ENCODE results near the gene SLC17A7.

- TF ChIP-seq, protein P1, sequence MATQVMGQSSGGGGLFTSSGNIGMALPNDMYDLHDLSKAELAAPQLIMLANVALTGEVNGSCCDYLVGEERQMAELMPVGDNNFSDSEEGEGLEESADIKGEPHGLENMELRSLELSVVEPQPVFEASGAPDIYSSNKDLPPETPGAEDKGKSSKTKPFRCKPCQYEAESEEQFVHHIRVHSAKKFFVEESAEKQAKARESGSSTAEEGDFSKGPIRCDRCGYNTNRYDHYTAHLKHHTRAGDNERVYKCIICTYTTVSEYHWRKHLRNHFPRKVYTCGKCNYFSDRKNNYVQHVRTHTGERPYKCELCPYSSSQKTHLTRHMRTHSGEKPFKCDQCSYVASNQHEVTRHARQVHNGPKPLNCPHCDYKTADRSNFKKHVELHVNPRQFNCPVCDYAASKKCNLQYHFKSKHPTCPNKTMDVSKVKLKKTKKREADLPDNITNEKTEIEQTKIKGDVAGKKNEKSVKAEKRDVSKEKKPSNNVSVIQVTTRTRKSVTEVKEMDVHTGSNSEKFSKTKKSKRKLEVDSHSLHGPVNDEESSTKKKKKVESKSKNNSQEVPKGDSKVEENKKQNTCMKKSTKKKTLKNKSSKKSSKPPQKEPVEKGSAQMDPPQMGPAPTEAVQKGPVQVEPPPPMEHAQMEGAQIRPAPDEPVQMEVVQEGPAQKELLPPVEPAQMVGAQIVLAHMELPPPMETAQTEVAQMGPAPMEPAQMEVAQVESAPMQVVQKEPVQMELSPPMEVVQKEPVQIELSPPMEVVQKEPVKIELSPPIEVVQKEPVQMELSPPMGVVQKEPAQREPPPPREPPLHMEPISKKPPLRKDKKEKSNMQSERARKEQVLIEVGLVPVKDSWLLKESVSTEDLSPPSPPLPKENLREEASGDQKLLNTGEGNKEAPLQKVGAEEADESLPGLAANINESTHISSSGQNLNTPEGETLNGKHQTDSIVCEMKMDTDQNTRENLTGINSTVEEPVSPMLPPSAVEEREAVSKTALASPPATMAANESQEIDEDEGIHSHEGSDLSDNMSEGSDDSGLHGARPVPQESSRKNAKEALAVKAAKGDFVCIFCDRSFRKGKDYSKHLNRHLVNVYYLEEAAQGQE (IDR thresholded peaks at IDR 0.05; ENCODE audit: insufficient read depth in 1 of 2, low read depth in 2 of 2, low read length in 2 of 2) = no peak
- TF ChIP-seq POLR2AphosphoS5 (IDR thresholded peaks at IDR 0.05; ENCODE audit: low read depth, low read length) = no peak
- TF ChIP-seq TAF1 (IDR thresholded peaks at IDR 0.05; ENCODE audit: borderline replicate concordance, insufficient read depth, low read length) = no peak
- no peak for TF ChIP-seq SIN3A (IDR thresholded peaks at IDR 0.05; ENCODE audit: borderline replicate concordance, insufficient read depth, low read length)
- TF ChIP-seq FOXP2 (optimal IDR thresholded peaks at IDR 0.05; ENCODE audit: borderline replicate concordance, extremely low read depth, extremely low read length, insufficient read depth) = no peak
Measured at GRCh38 chr19:49430172-49430677, 11.1 kb downstream of the SLC17A7 start.

Data from PFSK-1 (cell line).